ENCODE measurements around the gene TPD52L1. TPM values are rescaled to one million over a fixed set of nuclear protein-coding genes. Genes with fewer than 3 reads are reported as not detected.
A peak's percentile ranks its signal among the peaks of the same experiment; 100 is the strongest.
"Not testable (repeated sequence)": the region's sequence is repeated elsewhere in the genome, so short reads cannot be mapped to it uniquely, and the experiment has no call there.

Gene TPD52L1
- total RNA-seq, 1 donor from 2014 or later = 93.6 TPM

GRCh38 chr6:125157725-125158124, 4.2 kb downstream of the TPD52L1 start:
- intact Hi-C loops (cut with DNase I) = loop anchor here (10.0 kb wide), 1 partner anchor 827 kb away; the partner anchor contains the start of gene TRMT11
- TF ChIP-seq CTCF (IDR thresholded peaks at IDR 0.05) = no peak
- no peaks in the 10 kb centered on the region for H3K36me3 ChIP-seq
- H3K4me3 ChIP-seq = no peak overlapping the region
- no peaks in the 10 kb centered on the region for H3K9me3 ChIP-seq
- no peak overlapping the region for H3K27ac ChIP-seq
- H3K27me3 ChIP-seq = no peaks in the 10 kb centered on the region
- DNase-seq (ENCODE audit: low spot score in 2 of 2) = no peak
- H3K4me1 ChIP-seq = peaks cover 0 to 7% of the 10 kb centered on the region in 2 donors

- DNase-seq (ENCODE audit: low spot score in 2 of 2); H3K4me3 ChIP-seq; H3K9me3 ChIP-seq; H3K27ac ChIP-seq; H3K27me3 ChIP-seq; intact Hi-C loops (cut with DNase I); H3K4me1 ChIP-seq; H3K36me3 ChIP-seq: not testable (repeated sequence)
These were observed 9.8 kb downstream of the TPD52L1 start for GRCh38 chr6:125163339-125163738.

GRCh38 chr6:125163811-125164210, 10.2 kb downstream of the TPD52L1 start:
- Histone ChIP-seq H3K4me1 (no peaks in the 10 kb centered on the region), H3K4me3 (no peak overlapping the region), H3K27ac (no peak overlapping the region), H3K36me3 (no peaks in the 10 kb centered on the region), H3K9me3 (no peaks in the 10 kb centered on the region), H3K27me3 (no peaks in the 10 kb centered on the region)
- intact Hi-C loops (cut with DNase I) = no loop called here
- DNase-seq (ENCODE audit: low spot score in 2 of 2) = no peak
- no peak for TF ChIP-seq CTCF (IDR thresholded peaks at IDR 0.05)

- H3K9me3 ChIP-seq = no peaks in the 10 kb centered on the region
- no peak overlapping the region for H3K27ac ChIP-seq
- peaks cover 0 to 5% of the 10 kb centered on the region in 2 donors for H3K4me1 ChIP-seq
- intact Hi-C loops (cut with DNase I) = no loop called here
- no peak for DNase-seq (ENCODE audit: low spot score in 2 of 2)
- no peak for TF ChIP-seq CTCF (IDR thresholded peaks at IDR 0.05)
- no peaks in the 10 kb centered on the region for H3K27me3 ChIP-seq
- no peak overlapping the region for H3K4me3 ChIP-seq
- no peaks in the 10 kb centered on the region for H3K36me3 ChIP-seq
These were observed 11.1 kb downstream of the TPD52L1 start for GRCh38 chr6:125164696-125165095.

DNA sequence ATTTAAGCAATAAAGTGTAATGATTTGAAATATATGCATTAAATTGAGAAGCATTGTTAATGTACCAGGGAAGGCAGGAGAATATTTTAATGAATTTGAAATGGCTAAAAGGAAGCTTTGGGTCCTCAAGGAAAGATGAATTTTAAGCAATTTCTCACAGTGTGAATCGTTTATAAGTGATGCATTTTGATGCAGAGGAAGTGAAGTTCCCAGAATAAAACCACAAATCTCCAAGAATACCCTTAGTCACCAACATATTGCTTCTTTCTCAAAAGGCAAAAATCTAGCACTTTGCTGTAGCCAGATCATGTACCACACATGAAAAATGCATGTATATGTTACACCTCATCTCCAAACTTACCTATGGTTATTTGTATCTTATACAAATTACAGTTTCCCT, 11.7 kb downstream of the TPD52L1 start:
- peak overlapping the region in 1 of 2 donors; percentile 19 for H3K27ac ChIP-seq

DNA sequence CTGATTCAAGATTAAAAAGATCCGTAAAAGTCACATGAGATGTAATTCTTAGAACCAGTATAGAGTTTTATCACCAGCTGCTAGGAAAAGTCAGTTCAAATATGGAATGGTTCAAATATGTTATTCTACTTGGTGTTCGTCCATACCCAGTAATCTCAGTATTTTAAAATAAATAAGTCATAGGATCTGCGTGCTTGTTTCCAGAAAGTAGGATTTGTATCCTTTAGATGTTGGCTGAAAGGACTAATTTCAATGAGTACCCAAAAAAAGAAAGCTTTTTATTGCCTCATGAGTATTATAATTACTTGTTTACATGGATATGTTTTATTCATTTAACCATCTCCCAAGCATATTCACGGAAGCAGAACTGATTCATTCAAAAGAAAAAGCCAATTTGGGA, 12.2 kb downstream of the TPD52L1 start:
- Histone ChIP-seq H3K4me1 (peaks cover 0 to 5% of the 10 kb centered on the region in 2 donors), H3K27me3 (no peaks in the 10 kb centered on the region), H3K4me3 (no peak overlapping the region), H3K36me3 (no peaks in the 10 kb centered on the region), H3K27ac (peak overlapping the region in 1 of 2 donors; percentile 19), H3K9me3 (no peaks in the 10 kb centered on the region)
- DNase-seq (ENCODE audit: low spot score in 2 of 2) = no peak
- no peak for TF ChIP-seq CTCF (IDR thresholded peaks at IDR 0.05)
- intact Hi-C loops (cut with DNase I) = no loop called here

More for the DNA sequence above, 11.7 kb downstream of the TPD52L1 start:
- H3K9me3 ChIP-seq = no peaks in the 10 kb centered on the region
- TF ChIP-seq CTCF (IDR thresholded peaks at IDR 0.05) = no peak
- intact Hi-C loops (cut with DNase I) = no loop called here
- no peak for DNase-seq (ENCODE audit: low spot score in 2 of 2)
- H3K27me3 ChIP-seq = no peaks in the 10 kb centered on the region
- no peak overlapping the region for H3K4me3 ChIP-seq
- H3K36me3 ChIP-seq = no peaks in the 10 kb centered on the region
- H3K4me1 ChIP-seq = peaks cover 0 to 5% of the 10 kb centered on the region in 2 donors
